Heart right ventricle (tissue), 16 donors: ENCODE data around the gene KIAA0513. TPM values are rescaled to one million over a fixed set of nuclear protein-coding genes. Genes with fewer than 3 reads are reported as not detected.

ENCODE experiments used
- ATAC-seq, 8 donors: fragments of 200-7000 bp; cut with Tn5 transposase; one replicate each; pipeline ENCODE4 v1.9.1; 2020; ENCODE audit warnings: mild to moderate bottlenecking in 8 of 8, moderate library complexity in 8 of 8, moderate number of reproducible peaks in 1 of 8
- DNase-seq, 2 donors: peaks; one replicate each; pipeline ENCODE4 v3.0.0-alpha.2; 2020
- H3K27ac ChIP-seq, 10 donors: fragments of 200-600 bp; sonication (generic) in 2 of 10; one replicate each; pipeline versions ENCODE4 v1.5.0 to v1.8.0; 2020 to 2022; ENCODE audit warnings: mild to moderate bottlenecking in 3 of 10
- H3K27me3 ChIP-seq, 7 donors: fragments of 200-600 bp; one replicate each; pipeline ENCODE4 v1.8.0; 2021 to 2022; ENCODE audit warnings: mild to moderate bottlenecking in 2 of 7
- H3K36me3 ChIP-seq, 9 donors: fragments of 200-600 bp; sonication (generic) in 1 of 9; one replicate each; pipeline versions ENCODE4 v1.5.0 to v1.8.0; 2020 to 2022; ENCODE audit warnings: mild to moderate bottlenecking in 2 of 9
- H3K4me1 ChIP-seq, 9 donors: fragments of 200-600 bp; sonication (generic) in 1 of 9; one replicate each; pipeline versions ENCODE4 v1.5.0 to v1.8.0; 2020 to 2022; ENCODE audit warnings: mild to moderate bottlenecking in 4 of 9
- H3K4me3 ChIP-seq, 10 donors: fragments of 200-600 bp; sonication (generic) in 2 of 10; one replicate each; pipeline versions ENCODE4 v1.5.0 to v1.8.0; 2020 to 2022; ENCODE audit warnings: mild to moderate bottlenecking in 7 of 10, moderate library complexity in 2 of 10
- H3K9me3 ChIP-seq, 11 donors: fragments of 200-600 bp in 10 of 11; sonication (generic) in 2 of 11; one replicate each; pipeline versions ENCODE4 v1.5.0 to v1.8.0; 2013 to 2022; ENCODE audit warnings: mild to moderate bottlenecking in 2 of 11, control low read depth in 1 of 11, moderate library complexity in 1 of 11
- WGBS, 2 donors: extraction: QIAGEN DNeasy Blood & Tissue Kit; methylation state at CpG; one replicate each; pipeline ENCODE4 v1.1.7; 2013; ENCODE audit warnings: inconsistent platforms in 1 of 2; 5-methylcytosine and 5-hydroxymethylcytosine counted together
- intact Hi-C, 10 donors: fragments of 100-400 bp; cut with DNase I; formaldehyde crosslinking; loops; one replicate each; pipeline versions ENCODE4 v1.11.1 to v1.14.2; 2022
- polyA plus RNA-seq, 2 donors: library from polyadenylated mRNA; stranded (reverse); fragments of 200-250 nt; gene quantifications; one replicate each; pipeline ENCODE4 v1.2.3, GENCODE V29; 2013
- total RNA-seq, 10 donors: library from RNA; stranded (reverse); fragmentation: NEBNext Ultra II Directional in 3 of 10; extraction: Animal tissue kit (Norgen Biotek cat#: 25700) in 3 of 10; gene quantifications; one replicate each; pipeline versions ENCODE4 v1.2.1 to v1.2.4, GENCODE V29; 2021 to 2023
- TF ChIP-seq, protein P1 (sequence below), 9 donors: fragments of 200-600 bp; sonication (generic) in 2 of 9; IDR thresholded peaks; one replicate each; pipeline versions ENCODE4 v1.5.0 to v1.8.0; 2021 to 2022; ENCODE audit warnings: antibody characterized with exemption in 9 of 9, mild to moderate bottlenecking in 5 of 9, moderate library complexity in 1 of 9
- donor health status: Arrhythmogenic right ventricular cardiomyopathy.
- donor health status: ischemic (EF 13 %, LVEDD 7.1; RV severe dilation, severe dysfunction).
- donor health status: healthy with polysubstance abuse.
- donor health status: DM: no; HTN: yes; CAD: no.
- donor health status: DM: no; HTN: no; CAD: no.
- donor health status: ischemic (EF 25% LVEDD 6.9; RV normal size, moderate dysfunction).
- donor health status: ischemic (EF 25% LVEDD 5.7; RV mildly dilated, moderate dysfunction).
- donor health status: healthy.
- donor health status: DM: yes; HTN: yes; CAD: no.
- donor health status: Ischemic cardiomyopathy.
- donor health status: ischemic (EF 35%, LVEDD 5.7; RV mildly dilated, moderate dysfunction).
- donor health status: nonischemic (EF 11% LVEDD 7.7; RV severe dilation, severe dysfunction).
- donor health status: DM: yes; HTN: yes; CAD: no.
- donor health status: PGD.
- donor health status: ischemic (EF 29% LVEDD 5.4; RV normal size, mild dysfunction).
- donor health status: nonischemic (EF 23%, LVEDD 6.1; RV moderate dilation, normal function).

The KIAA0513 gene
- total and polyA plus RNA-seq, 12 donors, result 2.4 to 10.9 (median 8.3) TPM

DNA sequence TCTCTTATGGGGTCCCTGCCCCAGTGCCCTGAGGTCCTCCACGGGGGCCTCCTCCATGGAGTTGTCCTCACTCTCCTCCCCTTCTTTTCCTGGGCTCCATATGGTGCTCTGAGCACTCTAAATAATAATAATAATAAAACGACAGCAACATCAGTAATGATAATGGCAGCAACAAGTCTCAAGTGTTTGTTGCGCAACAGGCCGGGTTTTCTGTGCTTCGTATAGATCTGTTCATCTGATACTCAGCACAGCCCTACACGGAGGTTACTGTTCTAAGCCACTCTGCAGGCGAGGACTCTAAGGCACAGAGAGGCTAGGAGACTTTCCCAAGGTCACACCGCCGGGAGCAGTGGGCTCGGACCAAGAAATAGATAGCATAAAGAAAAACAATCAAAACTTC lies 71.0 kb downstream of the KIAA0513 start:
- TF ChIP-seq, protein P1, sequence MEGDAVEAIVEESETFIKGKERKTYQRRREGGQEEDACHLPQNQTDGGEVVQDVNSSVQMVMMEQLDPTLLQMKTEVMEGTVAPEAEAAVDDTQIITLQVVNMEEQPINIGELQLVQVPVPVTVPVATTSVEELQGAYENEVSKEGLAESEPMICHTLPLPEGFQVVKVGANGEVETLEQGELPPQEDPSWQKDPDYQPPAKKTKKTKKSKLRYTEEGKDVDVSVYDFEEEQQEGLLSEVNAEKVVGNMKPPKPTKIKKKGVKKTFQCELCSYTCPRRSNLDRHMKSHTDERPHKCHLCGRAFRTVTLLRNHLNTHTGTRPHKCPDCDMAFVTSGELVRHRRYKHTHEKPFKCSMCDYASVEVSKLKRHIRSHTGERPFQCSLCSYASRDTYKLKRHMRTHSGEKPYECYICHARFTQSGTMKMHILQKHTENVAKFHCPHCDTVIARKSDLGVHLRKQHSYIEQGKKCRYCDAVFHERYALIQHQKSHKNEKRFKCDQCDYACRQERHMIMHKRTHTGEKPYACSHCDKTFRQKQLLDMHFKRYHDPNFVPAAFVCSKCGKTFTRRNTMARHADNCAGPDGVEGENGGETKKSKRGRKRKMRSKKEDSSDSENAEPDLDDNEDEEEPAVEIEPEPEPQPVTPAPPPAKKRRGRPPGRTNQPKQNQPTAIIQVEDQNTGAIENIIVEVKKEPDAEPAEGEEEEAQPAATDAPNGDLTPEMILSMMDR (IDR thresholded peaks at IDR 0.05), result no peak
- Histone ChIP-seq H3K27ac (no peak overlapping the region), H3K9me3 (no peaks in the 10 kb centered on the region), H3K36me3 (no peaks in the 10 kb centered on the region), H3K4me1 (peaks cover 0 to 8% (median 0%) of the 10 kb centered on the region in 9 donors), H3K4me3 (no peak overlapping the region), H3K27me3 (peaks cover 0 to 37% (median 22%) of the 10 kb centered on the region in 7 donors)
- intact Hi-C loops, result no loop called here
- ATAC-seq (no peak), DNase-seq (no peak)
- WGBS, 2 donors, result 80 to 83% methylated on average over 10 of the region's 10 CpGs

DNA sequence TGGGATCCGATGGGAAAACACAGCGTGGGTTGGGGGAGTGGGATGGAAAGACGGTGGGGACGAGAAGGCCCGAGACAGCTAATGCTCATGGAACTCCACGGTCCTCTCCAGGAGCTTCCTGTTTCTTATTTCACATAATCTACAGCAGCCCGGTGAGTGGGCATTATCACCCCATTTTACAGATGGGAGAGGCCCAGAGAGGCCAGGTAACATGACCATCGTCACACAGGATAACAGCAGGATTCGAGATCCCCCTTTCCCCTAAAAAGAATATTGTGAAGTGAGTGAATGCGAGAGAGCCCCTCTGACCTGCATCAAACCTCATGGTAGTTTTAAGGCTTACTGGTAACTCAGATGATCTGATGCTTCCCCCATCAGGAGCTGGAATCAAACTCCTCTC lies 72.7 kb downstream of the KIAA0513 start:
- Histone ChIP-seq H3K9me3 (no peaks in the 10 kb centered on the region), H3K4me3 (no peak overlapping the region), H3K27me3 (peaks cover 0 to 27% (median 17%) of the 10 kb centered on the region in 7 donors), H3K27ac (no peak overlapping the region), H3K4me1 (peaks cover 0 to 24% (median 0%) of the 10 kb centered on the region in 9 donors), H3K36me3 (no peaks in the 10 kb centered on the region)
- TF ChIP-seq, protein P1 (IDR thresholded peaks at IDR 0.05), result no peak
- ATAC-seq (no peak), DNase-seq (no peak)
- intact Hi-C loops, result loop anchor here in 1 of 10 donors (10.0 kb wide), 1 partner anchor 295 kb away; no protein-coding TSS in a partner anchor
- WGBS, 2 donors, result 91 to 92% methylated on average over 10 of the region's 10 CpGs

DNA sequence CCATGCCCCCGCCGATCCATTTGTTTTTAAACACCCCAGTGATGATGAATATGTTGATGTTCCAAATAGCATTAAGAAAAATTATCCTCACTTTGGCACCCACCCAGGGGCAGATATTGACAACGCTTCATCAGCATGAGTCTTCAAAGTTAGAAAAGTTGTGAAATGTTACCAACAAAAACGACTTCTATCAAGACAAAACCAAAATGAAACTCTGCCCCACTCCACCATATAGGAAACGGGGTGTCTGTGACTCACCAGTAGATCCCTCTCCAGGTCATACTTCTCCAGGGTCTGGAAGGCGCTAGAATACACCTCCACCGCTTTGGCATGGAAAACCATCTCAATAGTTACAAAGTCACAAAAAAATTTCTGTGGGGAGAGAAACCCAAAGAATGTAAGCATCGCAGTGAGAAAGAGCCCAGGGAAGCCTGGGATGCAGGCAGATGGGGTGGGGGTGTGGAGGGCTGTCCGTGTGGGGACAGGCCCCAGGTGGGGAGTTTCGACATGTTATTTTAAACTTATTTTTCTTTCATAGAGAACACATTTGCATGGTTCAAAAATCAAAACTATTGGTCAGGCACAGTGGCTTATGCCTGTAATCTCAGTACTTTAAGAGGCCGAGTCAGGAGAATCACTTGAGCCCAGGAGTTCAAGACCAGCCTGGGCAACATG lies 74.5 kb downstream of the KIAA0513 start:
- ATAC-seq, result no peak
- Histone ChIP-seq H3K27ac (no peak overlapping the region), H3K4me3 (no peak overlapping the region), H3K4me1 (peaks cover 0 to 25% (median 0%) of the 10 kb centered on the region in 9 donors), H3K36me3 (no peaks in the 10 kb centered on the region), H3K9me3 (no peaks in the 10 kb centered on the region), H3K27me3 (peaks cover 0 to 15% (median 4%) of the 10 kb centered on the region in 7 donors)
- no peak for DNase-seq
- intact Hi-C loops, result loop anchor here in 1 of 10 donors (10.0 kb wide), 1 partner anchor 293 kb away; no protein-coding TSS in a partner anchor
- WGBS, 2 donors, result 80 to 87% methylated on average over 11 of the region's 11 CpGs
- TF ChIP-seq, protein P1 (IDR thresholded peaks at IDR 0.05), result no peak

DNA sequence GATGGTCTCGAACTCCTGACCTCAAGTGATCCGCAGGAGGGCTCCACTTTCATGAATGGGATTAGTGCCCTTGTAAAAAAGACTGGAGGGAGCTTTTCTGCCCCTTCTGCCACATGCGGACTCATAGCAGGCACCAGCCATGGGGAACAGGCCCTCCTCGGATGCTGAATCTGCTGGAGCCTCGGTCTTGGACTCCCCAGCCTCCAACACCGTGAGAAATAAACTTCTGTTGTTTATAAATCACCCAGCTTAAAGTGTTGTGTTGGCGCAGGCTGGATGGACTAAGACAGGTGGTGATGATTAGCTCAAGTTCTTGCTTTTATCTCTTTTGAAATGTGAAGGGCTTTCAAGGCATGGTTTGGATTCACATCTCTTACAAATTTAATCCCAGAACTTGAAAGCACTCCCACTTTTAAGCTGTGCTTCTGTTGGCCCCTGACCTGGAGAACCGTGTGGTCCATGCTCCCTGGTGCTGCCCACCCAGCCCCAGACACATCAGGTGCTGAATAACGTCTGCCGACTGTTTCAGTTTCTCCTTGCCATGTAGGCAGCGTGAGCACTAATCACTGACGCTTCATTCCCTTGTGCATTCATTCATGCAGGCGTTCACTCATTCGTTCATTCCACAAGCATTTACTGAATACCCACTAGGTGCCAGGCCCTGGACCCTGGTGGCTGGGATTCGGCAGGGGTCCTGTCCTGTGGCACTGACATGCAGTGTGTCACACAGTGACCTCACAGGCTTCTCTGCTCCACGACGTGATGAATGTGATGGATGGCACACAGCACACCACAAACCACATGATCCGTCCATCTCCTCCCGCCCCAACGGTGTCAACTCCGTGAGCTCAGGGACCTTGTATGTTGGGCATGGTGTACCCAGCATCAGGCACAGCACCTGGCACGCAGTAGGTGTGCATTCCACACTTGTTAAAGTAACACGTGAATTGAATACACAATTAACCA lies 75.8 kb downstream of the KIAA0513 start:
- WGBS, 2 donors, result 89% methylated on average over 23 of the region's 23 CpGs
- no peak for ATAC-seq
- TF ChIP-seq, protein P1 (IDR thresholded peaks at IDR 0.05), result no peak
- Histone ChIP-seq H3K9me3 (no peaks in the 10 kb centered on the region), H3K4me1 (peaks cover 0 to 25% (median 0%) of the 10 kb centered on the region in 9 donors), H3K36me3 (no peaks in the 10 kb centered on the region), H3K27ac (no peak overlapping the region), H3K27me3 (peaks cover 0 to 2% (median 0%) of the 10 kb centered on the region in 7 donors), H3K4me3 (no peak overlapping the region)
- DNase-seq, result no peak
- intact Hi-C loops, result loop anchor here in 1 of 10 donors (10.0 kb wide), 1 partner anchor 291 kb away; no protein-coding TSS in a partner anchor
